ENCODE data around the gene PHF10.

DNA sequence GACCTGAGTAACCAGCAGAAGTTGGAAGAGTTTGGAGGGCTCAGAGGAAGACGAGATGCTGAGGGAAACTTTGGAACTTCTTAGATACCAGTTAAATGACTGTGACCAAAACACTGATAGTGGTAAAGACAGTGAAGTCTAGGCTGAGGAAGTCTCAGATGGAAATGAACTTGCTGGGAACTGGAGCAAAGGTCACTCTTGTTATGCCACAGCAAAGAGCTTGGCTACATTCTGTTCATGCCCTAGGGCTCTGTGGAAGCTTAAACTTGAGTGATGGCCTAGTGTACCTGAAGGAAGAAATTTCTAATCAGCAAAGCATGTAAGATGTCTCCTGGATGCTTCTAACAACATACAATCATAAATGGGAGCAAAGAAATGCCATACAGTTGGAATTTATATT, 47.2 kb downstream of the PHF10 start:
- TF ChIP-seq, protein P1, sequence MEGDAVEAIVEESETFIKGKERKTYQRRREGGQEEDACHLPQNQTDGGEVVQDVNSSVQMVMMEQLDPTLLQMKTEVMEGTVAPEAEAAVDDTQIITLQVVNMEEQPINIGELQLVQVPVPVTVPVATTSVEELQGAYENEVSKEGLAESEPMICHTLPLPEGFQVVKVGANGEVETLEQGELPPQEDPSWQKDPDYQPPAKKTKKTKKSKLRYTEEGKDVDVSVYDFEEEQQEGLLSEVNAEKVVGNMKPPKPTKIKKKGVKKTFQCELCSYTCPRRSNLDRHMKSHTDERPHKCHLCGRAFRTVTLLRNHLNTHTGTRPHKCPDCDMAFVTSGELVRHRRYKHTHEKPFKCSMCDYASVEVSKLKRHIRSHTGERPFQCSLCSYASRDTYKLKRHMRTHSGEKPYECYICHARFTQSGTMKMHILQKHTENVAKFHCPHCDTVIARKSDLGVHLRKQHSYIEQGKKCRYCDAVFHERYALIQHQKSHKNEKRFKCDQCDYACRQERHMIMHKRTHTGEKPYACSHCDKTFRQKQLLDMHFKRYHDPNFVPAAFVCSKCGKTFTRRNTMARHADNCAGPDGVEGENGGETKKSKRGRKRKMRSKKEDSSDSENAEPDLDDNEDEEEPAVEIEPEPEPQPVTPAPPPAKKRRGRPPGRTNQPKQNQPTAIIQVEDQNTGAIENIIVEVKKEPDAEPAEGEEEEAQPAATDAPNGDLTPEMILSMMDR (conservative IDR thresholded peaks at IDR 0.05; ENCODE audit: low read depth, low read length): no peak
- TF ChIP-seq EZH2 (IDR thresholded peaks at IDR 0.05; ENCODE audit: low read length, unreplicated experiment) (no peak), EZH2phosphoT487 (IDR thresholded peaks at IDR 0.05; ENCODE audit: borderline replicate concordance, low read length) (no peak)

All from PC-3 (cell line).